Adrenal gland (tissue), 5 donors: ENCODE data around the gene F12.

Experiments used
- POLR2A ChIP-seq, 2 donors: fragments of 450-650 bp; IDR thresholded peaks; one replicate each; pipeline ENCODE4 v1.6.1; 2017; ENCODE audit warnings: antibody characterized with exemption in 2 of 2, mild to moderate bottlenecking in 2 of 2, moderate library complexity in 1 of 2
- TF ChIP-seq, protein P1 (sequence below), 6 experiments: fragments of 450-650 bp in 4 of 6; fragments of 200-600 bp in 2 of 6; sonication (generic) in 1 of 6; IDR thresholded peaks; 1 replicate in 5 of 6; 2 replicates in 1 of 6; pipeline versions ENCODE4 v1.5.1 to v1.8.0; 2016 to 2021; ENCODE audit warnings: antibody characterized with exemption in 6 of 6, mild to moderate bottlenecking in 2 of 6, moderate library complexity in 1 of 6
- donor health status: DM: no; HTN: no; CAD: no.

DNA sequence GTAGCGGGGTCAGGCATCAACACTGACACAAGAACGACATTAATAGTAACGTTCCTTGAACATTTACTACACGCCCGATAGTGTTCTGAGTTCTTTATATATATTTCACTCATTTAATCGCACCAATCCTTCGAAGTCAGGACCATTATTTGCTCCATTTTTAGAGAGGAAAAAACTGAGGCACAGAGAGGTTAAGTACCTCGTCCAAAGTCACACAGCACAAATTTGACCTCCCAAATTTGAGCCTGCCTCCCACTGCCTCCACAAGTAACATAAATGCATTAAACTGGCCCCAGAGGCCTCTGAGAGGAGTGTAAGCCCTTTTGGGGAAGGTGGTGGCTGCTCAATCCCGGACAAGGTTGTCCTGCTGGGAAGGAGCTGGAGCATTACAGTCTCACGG is 45.8 kb downstream of the F12 start:
- TF ChIP-seq, protein P1, sequence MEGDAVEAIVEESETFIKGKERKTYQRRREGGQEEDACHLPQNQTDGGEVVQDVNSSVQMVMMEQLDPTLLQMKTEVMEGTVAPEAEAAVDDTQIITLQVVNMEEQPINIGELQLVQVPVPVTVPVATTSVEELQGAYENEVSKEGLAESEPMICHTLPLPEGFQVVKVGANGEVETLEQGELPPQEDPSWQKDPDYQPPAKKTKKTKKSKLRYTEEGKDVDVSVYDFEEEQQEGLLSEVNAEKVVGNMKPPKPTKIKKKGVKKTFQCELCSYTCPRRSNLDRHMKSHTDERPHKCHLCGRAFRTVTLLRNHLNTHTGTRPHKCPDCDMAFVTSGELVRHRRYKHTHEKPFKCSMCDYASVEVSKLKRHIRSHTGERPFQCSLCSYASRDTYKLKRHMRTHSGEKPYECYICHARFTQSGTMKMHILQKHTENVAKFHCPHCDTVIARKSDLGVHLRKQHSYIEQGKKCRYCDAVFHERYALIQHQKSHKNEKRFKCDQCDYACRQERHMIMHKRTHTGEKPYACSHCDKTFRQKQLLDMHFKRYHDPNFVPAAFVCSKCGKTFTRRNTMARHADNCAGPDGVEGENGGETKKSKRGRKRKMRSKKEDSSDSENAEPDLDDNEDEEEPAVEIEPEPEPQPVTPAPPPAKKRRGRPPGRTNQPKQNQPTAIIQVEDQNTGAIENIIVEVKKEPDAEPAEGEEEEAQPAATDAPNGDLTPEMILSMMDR (IDR thresholded peaks at IDR 0.05) = no peak
- TF ChIP-seq POLR2A (IDR thresholded peaks at IDR 0.05) = no peak
